Fibroblast of lung (primary cell): Measurements from ENCODE around the gene NOXO1. TPM values are rescaled to one million over a fixed set of nuclear protein-coding genes. Genes with fewer than 3 reads are reported as not detected.
A peak's percentile ranks its signal among the peaks of the same experiment; 100 is the strongest.

ENCODE experiments used
- DNase-seq, 2 donors: peaks; one replicate each; pipeline versions ENCODE4 v3.0.0 to v3.0.0-alpha.2; 2010; ENCODE audit warnings: low read depth in 2 of 2
- H2AFZ ChIP-seq: 2 replicates; pipeline ENCODE4 v1.5.1; 2012; ENCODE audit warnings: low read length, control low read depth, inconsistent platforms
- H3K27ac ChIP-seq: 2 replicates; pipeline ENCODE4 v1.5.1; 2011; ENCODE audit warnings: low read length, control low read depth; ENCODE audit not compliant: insufficient read depth
- H3K27me3 ChIP-seq: 2 replicates; pipeline ENCODE4 v1.5.1; 2011; ENCODE audit warnings: mild to moderate bottlenecking, low read length; ENCODE audit not compliant: control insufficient read depth, insufficient read depth
- H3K36me3 ChIP-seq: 2 replicates; pipeline ENCODE4 v1.5.1; 2011; ENCODE audit warnings: low read length; ENCODE audit not compliant: control insufficient read depth, insufficient read depth
- H3K4me1 ChIP-seq: 2 replicates; pipeline ENCODE4 v1.5.1; 2011; ENCODE audit warnings: low read length; ENCODE audit not compliant: control insufficient read depth, insufficient read depth; ENCODE audit errors: extremely low read depth
- H3K4me2 ChIP-seq: 2 replicates; pipeline ENCODE4 v1.5.1; 2011; ENCODE audit warnings: low read length, control low read depth; ENCODE audit not compliant: insufficient read depth; ENCODE audit errors: extremely low read depth
- H3K4me3 ChIP-seq, 4 experiments: fragments of 200-600 bp in 1 of 4; sonication (generic) in 1 of 4; replicated peaks in 1 of 4; 2 replicates each; pipeline ENCODE4 v1.5.1; 2011 to 2016; ENCODE audit warnings: low read length in 4 of 4, low read depth in 3 of 4, mild to moderate bottlenecking in 3 of 4, control low read depth in 2 of 4, inconsistent platforms in 1 of 4, mixed read lengths in 1 of 4; ENCODE audit not compliant: insufficient read depth in 1 of 4; ENCODE audit errors: control extremely low read depth in 1 of 4
- H3K79me2 ChIP-seq: 2 replicates; pipeline ENCODE4 v1.5.1; 2012; ENCODE audit warnings: mild to moderate bottlenecking, low read length, inconsistent platforms; ENCODE audit not compliant: control insufficient read depth, insufficient read depth
- H3K9ac ChIP-seq: 2 replicates; pipeline ENCODE4 v1.5.1; 2011; ENCODE audit warnings: mild to moderate bottlenecking, low read length, control low read depth; ENCODE audit not compliant: insufficient read depth
- H3K9me3 ChIP-seq: 2 replicates; pipeline ENCODE4 v1.5.1; 2012; ENCODE audit warnings: low read depth, low read length; ENCODE audit not compliant: control insufficient read depth, insufficient read depth
- H4K20me1 ChIP-seq: 2 replicates; pipeline ENCODE4 v1.5.1; 2011; ENCODE audit warnings: low read length; ENCODE audit not compliant: control insufficient read depth, insufficient read depth; ENCODE audit errors: extremely low read depth
- EZH2 ChIP-seq: IDR thresholded peaks from 2 replicates; pipeline ENCODE4 v1.5.1; 2012; ENCODE audit warnings: low read length, control low read depth, mild to moderate bottlenecking; ENCODE audit errors: missing control alignments
- polyA plus RNA-seq, 2 donors: library from polyadenylated mRNA; depleted of rRNA in 1 of 2; stranded (reverse) in 1 of 2; unstranded in 1 of 2; fragments of >200 nt; gene quantifications; 2 replicates each; pipeline ENCODE4 v1.2.1, GENCODE V29; 2011 to 2012; ENCODE audit warnings: missing spikeins in 1 of 2
- total RNA-seq: library from RNA; depleted of rRNA; stranded (reverse); fragments of >200 nt; gene quantifications from 2 replicates; pipeline ENCODE4 v1.2.1, GENCODE V29; 2014
- TF ChIP-seq, protein P1 (sequence below), 2 donors: IDR thresholded peaks in 1 of 2; conservative IDR thresholded peaks in 1 of 2; 1 replicate in 1 of 2; 2 replicates in 1 of 2; pipeline ENCODE4 v1.5.1; 2011 to 2012; ENCODE audit warnings: low read length in 2 of 2, control low read depth in 1 of 2, inconsistent platforms in 1 of 2, low read depth in 1 of 2, mild to moderate bottlenecking in 1 of 2

Gene NOXO1
- total and polyA plus RNA-seq, 2 donors (not counting 1 experiment from before 2014, with no cell fraction given) = 0.03 TPM; not detected in 1

DNA sequence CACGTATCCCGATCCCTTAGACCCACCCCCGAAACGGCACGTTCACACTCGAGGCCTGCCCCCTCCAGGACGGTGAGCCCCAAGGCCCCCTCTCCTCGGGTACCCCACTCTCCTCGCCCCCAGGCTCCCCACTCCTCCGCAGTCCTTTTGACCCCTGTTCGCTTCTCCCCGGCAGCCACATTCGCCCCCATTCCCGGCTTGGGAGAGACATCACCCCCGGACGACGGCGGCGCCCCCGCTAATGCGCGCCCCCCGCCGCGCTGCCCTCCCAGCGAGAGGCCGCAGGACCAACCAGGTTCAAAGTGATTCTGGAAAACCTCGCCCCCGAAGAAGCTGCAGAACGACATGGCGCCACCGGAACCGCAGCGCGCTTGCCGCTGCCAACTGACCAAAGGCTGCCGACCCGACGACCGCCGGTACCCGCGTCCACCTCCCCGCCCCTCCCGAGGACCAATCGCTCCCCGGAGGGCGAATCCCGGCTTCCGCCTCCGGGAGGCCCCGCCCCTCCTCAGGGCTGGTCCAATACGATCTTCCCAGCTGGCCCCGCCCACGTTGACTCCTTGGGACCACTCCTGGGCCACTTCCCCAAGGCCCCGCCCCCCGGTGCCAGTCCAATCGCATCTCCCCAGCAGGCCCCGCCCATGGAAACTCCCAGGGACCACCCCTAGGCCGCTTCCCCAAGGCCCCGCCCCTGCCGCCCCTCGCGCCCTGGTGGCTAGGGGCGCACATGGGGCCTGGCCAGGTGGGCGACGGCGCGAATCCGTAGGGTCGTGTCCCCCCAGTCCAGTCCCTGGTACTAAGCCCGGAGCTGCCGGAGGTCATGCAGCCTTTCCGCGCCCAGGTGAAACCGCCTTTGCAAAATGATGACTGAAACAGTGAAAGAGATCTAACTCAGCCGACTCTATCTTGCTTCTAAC is 38.2 kb downstream of the NOXO1 start, which contains the start of gene MSRB1:
MSRB1 (minus strand) TSS at position 390 of the 917 bp plus-strand sequence; CDS start at position 347, 43 bp downstream.
- Histone ChIP-seq H3K4me1 (peaks cover 7% of the 10 kb centered on the region), H3K4me2 (peak within 1 kb of the TSS; percentile 92), H4K20me1 (no peaks in the 10 kb centered on the region), H3K4me3 (peak within 1 kb of the TSS; percentile 79 to 93 (median 82)), H2AFZ (peak within 1 kb of the TSS; percentile 90), H3K9me3 (no peaks in the 10 kb centered on the region), H3K36me3 (peaks cover 8% of the 10 kb centered on the region), H3K27me3 (no peaks in the 10 kb centered on the region), H3K9ac (peak within 1 kb of the TSS; percentile 76), H3K79me2 (no peaks in the 10 kb centered on the region), H3K27ac (peak within 1 kb of the TSS; percentile 51)
- TF ChIP-seq EZH2 = no peak
- TF ChIP-seq, protein P1, sequence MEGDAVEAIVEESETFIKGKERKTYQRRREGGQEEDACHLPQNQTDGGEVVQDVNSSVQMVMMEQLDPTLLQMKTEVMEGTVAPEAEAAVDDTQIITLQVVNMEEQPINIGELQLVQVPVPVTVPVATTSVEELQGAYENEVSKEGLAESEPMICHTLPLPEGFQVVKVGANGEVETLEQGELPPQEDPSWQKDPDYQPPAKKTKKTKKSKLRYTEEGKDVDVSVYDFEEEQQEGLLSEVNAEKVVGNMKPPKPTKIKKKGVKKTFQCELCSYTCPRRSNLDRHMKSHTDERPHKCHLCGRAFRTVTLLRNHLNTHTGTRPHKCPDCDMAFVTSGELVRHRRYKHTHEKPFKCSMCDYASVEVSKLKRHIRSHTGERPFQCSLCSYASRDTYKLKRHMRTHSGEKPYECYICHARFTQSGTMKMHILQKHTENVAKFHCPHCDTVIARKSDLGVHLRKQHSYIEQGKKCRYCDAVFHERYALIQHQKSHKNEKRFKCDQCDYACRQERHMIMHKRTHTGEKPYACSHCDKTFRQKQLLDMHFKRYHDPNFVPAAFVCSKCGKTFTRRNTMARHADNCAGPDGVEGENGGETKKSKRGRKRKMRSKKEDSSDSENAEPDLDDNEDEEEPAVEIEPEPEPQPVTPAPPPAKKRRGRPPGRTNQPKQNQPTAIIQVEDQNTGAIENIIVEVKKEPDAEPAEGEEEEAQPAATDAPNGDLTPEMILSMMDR (conservative IDR thresholded peaks at IDR 0.05 in 1 of 2, IDR thresholded peaks at IDR 0.05 in 1 of 2; ENCODE audit: low read depth in 1 of 2, low read length in 2 of 2) = no peak
- peak; percentile 95 to 97 for DNase-seq

DNA sequence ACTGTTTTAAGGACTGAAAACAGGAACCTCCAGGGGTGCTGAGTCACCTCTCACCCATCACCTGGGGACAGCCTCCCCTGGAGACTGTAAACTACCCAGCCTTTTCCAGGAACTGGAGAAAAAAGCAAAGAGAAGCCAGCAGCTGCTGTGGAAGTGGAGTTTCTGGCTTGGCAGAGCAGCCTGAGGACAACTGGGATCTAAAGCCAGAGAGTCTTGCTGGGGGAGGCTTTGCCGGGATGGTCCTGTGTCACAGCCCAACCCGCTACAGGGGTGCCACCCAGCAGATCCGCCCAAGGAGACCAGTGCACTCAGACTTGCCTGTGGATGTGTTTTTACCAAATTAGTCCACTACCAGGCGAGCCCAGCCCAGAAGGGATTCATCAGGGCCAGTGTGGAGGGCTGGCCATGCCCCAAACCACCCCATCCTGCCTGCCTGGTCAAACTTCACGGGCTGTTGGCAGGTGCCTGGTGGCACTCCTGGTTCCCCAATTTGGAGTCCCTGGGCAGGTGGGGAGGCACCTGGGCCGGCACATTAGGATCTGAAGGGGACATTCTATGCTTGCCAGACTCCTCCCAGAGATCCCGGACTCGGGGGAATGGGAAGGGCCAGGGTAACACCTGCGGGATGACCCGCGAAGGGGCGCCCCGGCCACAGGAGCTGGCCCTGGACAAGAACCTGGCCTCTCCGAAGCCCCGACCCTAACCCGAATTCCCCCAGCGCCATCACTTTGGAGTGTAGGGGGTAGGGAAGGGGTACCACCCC is 39.0 kb downstream of the NOXO1 start:
- Histone ChIP-seq H3K27me3 (no peaks in the 10 kb centered on the region), H3K9me3 (no peaks in the 10 kb centered on the region), H3K9ac (peak overlapping the region; percentile 76), H3K4me3 (peak overlapping the region; percentile 79 to 93 (median 82)), H4K20me1 (no peaks in the 10 kb centered on the region), H3K36me3 (peaks cover 8% of the 10 kb centered on the region), H3K4me2 (peak overlapping the region; percentile 92), H2AFZ (peak overlapping the region; percentile 80), H3K79me2 (no peaks in the 10 kb centered on the region), H3K4me1 (peaks cover 7% of the 10 kb centered on the region), H3K27ac (no peak overlapping the region)
- peak in 1 of 2 donors; percentile 35 for DNase-seq
- TF ChIP-seq EZH2 = no peak
- TF ChIP-seq, protein P1 (conservative IDR thresholded peaks at IDR 0.05 in 1 of 2, IDR thresholded peaks at IDR 0.05 in 1 of 2; ENCODE audit: low read depth in 1 of 2, low read length in 2 of 2) = no peak
